Fibroblast of skin of left biceps (primary cell): ENCODE data around the gene MAN2B1.
A peak's percentile ranks its signal among the peaks of the same experiment; 100 is the strongest.

Experiments
- DNase-seq, 2 experiments: peaks; one replicate each; pipeline ENCODE4 v3.0.0-alpha.2; 2013; ENCODE audit warnings: low read depth in 2 of 2

MAN2B1 gene

GRCh38 chr19:12617646-12618045 is 48.9 kb downstream of the MAN2B1 start:
- DNase-seq: no peak

- DNase-seq: peak; percentile 18 to 37
These were observed 55.2 kb downstream of the MAN2B1 start for GRCh38 chr19:12611361-12611699.

GRCh38 chr19:12610540-12611360 is 55.8 kb downstream of the MAN2B1 start, which contains the start of the genes ZNF490 and ZNF791:
TSS of gene ZNF490 (minus strand) at chr19:12610813. CDS start at chr19:12610680, 133 bp downstream.
TSS of gene ZNF791 (plus strand) at chr19:12610920. CDS start at chr19:12611080, 160 bp downstream.
- peak; percentile 91 to 92 for DNase-seq

- no peak for DNase-seq
These were observed 58.9 kb downstream of the MAN2B1 start for GRCh38 chr19:12607631-12608030.

GRCh38 chr19:12606796-12607195 is 59.7 kb downstream of the MAN2B1 start:
- DNase-seq: no peak

GRCh38 chr19:12603714-12604113 is 62.8 kb downstream of the MAN2B1 start:
- DNase-seq: no peak

- no peak for DNase-seq
These were observed 68.9 kb downstream of the MAN2B1 start for GRCh38 chr19:12597594-12597993.

- DNase-seq: no peak
These were observed 69.5 kb downstream of the MAN2B1 start for GRCh38 chr19:12596927-12597548.
